OCI-LY7 (cell line): ENCODE data around the gene EIF4B. TPM values are rescaled to one million over a fixed set of nuclear protein-coding genes. Genes with fewer than 3 reads are reported as not detected.

ENCODE experiments used
- BruUV-seq: library from RNA; stranded (reverse); fragments of 400-500 nt; replicated peaks from 2 replicates; lab custom pipeline; 2021; lab: Mats Ljungman, UMichigan
- CTCF ChIA-PET: fragments of 300-600 bp; sonication (Branson Sonifier 250); formaldehyde crosslinking; loops from one replicate; lab custom pipeline; 2022; ENCODE audit warnings: antibody characterized with exemption; ENCODE audit not compliant: unreplicated experiment; lab: Charles Lee
- POLR2A ChIA-PET: fragments of 300-600 bp; sonication (Branson Sonifier 250); formaldehyde crosslinking; loops from one replicate; lab custom pipeline; 2022; ENCODE audit warnings: antibody characterized with exemption; lab: Charles Lee
- DNase-seq: peaks from one replicate; pipeline ENCODE4 v3.0.0-alpha.2; 2015; ENCODE audit warnings: low spot score
- H2AFZ ChIP-seq: fragments of 200-600 bp; sonication (generic), shearing (Covaris generic); 2 replicates; pipeline ENCODE4 v1.6.1; 2014; ENCODE audit warnings: mild to moderate bottlenecking, antibody characterized with exemption, low read length, moderate library complexity
- H3K27ac ChIP-seq: fragments of 200-600 bp; sonication (generic); 2 replicates; pipeline ENCODE4 v1.5.1; 2014; ENCODE audit warnings: mixed run types, low read depth, mild to moderate bottlenecking, moderate library complexity, low read length, inconsistent platforms; ENCODE audit not compliant: poor library complexity, severe bottlenecking
- H3K36me3 ChIP-seq: fragments of 200-600 bp; sonication (generic); 2 replicates; pipeline ENCODE4 v1.6.1; 2014; ENCODE audit warnings: mild to moderate bottlenecking, antibody characterized with exemption, low read length, moderate library complexity, mixed read lengths; ENCODE audit not compliant: insufficient read depth
- H3K4me1 ChIP-seq: fragments of 200-600 bp; sonication (generic); 2 replicates; pipeline ENCODE4 v1.5.1; 2014; ENCODE audit warnings: mild to moderate bottlenecking, low read length; ENCODE audit not compliant: insufficient read depth, poor library complexity, severe bottlenecking
- H3K4me2 ChIP-seq: fragments of 200-600 bp; sonication (generic); 2 replicates; pipeline ENCODE4 v1.6.1; 2014; ENCODE audit warnings: mild to moderate bottlenecking, low read length
- H3K4me3 ChIP-seq: fragments of 200-600 bp; sonication (generic); 2 replicates; pipeline ENCODE4 v1.5.1; 2014; ENCODE audit warnings: mild to moderate bottlenecking, low read depth, low read length; ENCODE audit not compliant: poor library complexity, severe bottlenecking
- H3K79me2 ChIP-seq: fragments of 200-600 bp; sonication (generic); 2 replicates; pipeline ENCODE4 v1.6.1; 2016; ENCODE audit warnings: low read depth, mild to moderate bottlenecking, low read length, moderate library complexity, mixed read lengths; ENCODE audit not compliant: insufficient read depth
- H3K9me2 ChIP-seq: fragments of 200-600 bp; sonication (generic); 2 replicates; pipeline ENCODE4 v1.6.1; 2016; ENCODE audit warnings: mild to moderate bottlenecking, low read length, mixed read lengths; ENCODE audit not compliant: insufficient read depth
- H3K9me3 ChIP-seq: fragments of 200-600 bp; sonication (generic); 2 replicates; pipeline ENCODE4 v1.6.1; 2014; ENCODE audit warnings: mild to moderate bottlenecking, mixed run types, low read length, mixed read lengths
- H4K20me1 ChIP-seq: fragments of 200-600 bp; sonication (generic); 2 replicates; pipeline ENCODE4 v1.6.1; 2014; ENCODE audit warnings: mild to moderate bottlenecking, antibody characterized with exemption, low read length, moderate library complexity, mixed read lengths; ENCODE audit not compliant: insufficient read depth
- CTCF ChIP-seq: fragments of 200-600 bp; sonication (generic); conservative IDR thresholded peaks from 2 replicates; pipeline ENCODE4 v1.5.1; 2014; ENCODE audit warnings: mild to moderate bottlenecking, antibody characterized with exemption, low read length, moderate library complexity, mixed read lengths
- EZH2phosphoT487 ChIP-seq: fragments of 200-600 bp; sonication (generic); IDR thresholded peaks from 2 replicates; pipeline ENCODE4 v1.6.1; 2018; ENCODE audit warnings: low read depth, borderline replicate concordance, mild to moderate bottlenecking, mixed run types, antibody characterized with exemption, low read length, moderate library complexity, mixed read lengths
- intact Hi-C: fragments of 100-400 bp; cut with micrococcal nuclease; formaldehyde crosslinking; loops from one replicate; pipeline ENCODE4 v1.10.0; 2022; ENCODE audit not compliant: unreplicated experiment
- total RNA-seq, 2 experiments: library from RNA; depleted of rRNA in 1 of 2; stranded (reverse); fragments of >200 nt in 1 of 2; shearing (Covaris generic) in 1 of 2; gene quantifications; 2 replicates each; pipeline ENCODE4 v1.2.3, GENCODE V29; 2014 to 2022

The EIF4B gene
- total RNA-seq, 2 experiments from 2014 or later = 645 to 745 TPM

DNA sequence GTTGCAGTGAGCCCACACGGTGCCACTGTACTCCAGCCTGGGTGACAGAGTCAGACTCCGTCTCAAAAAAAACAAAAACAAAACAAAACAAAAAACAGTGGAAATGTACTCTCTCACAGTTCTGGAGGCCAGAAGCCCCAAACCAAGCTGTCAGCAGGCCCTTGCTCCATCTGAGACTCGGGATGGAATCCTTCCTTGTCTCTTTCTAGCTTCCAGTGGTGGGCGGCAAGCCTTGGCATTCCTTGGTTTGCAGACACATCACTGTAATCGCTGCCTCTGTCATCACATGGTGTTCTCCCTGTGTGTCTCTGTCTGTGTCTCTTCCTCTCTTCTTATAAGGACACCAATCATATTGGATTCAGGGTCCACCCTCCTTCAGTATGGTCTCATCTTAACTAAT lies 50.0 kb downstream of the EIF4B start:
- Histone ChIP-seq H3K9me2 (no peaks in the 10 kb centered on the region), H3K79me2 (no peaks in the 10 kb centered on the region), H3K27ac (no peak overlapping the region), H3K4me2 (no peak overlapping the region), H2AFZ (no peak overlapping the region), H3K4me3 (no peak overlapping the region), H4K20me1 (no peaks in the 10 kb centered on the region), H3K4me1 (peaks cover 6% of the 10 kb centered on the region), H3K9me3 (no peaks in the 10 kb centered on the region), H3K36me3 (no peaks in the 10 kb centered on the region)
- no peak for DNase-seq
- ChIA-PET CTCF (interaction anchor here (0.7 to 1.2 kb wide), 2 partner anchors 10 to 37 kb away, joined by 4 to 6 read pairs; no protein-coding TSS in a partner anchor), POLR2A (interaction anchor here (2.5 kb wide), 1 partner anchor 23 kb away, joined by 6 read pairs; the partner anchor contains the start of gene SPRYD3)
- no TSS peak for BruUV-seq
- intact Hi-C loops = no loop called here
- TF ChIP-seq EZH2phosphoT487 (no peak), CTCF (no peak)

DNA sequence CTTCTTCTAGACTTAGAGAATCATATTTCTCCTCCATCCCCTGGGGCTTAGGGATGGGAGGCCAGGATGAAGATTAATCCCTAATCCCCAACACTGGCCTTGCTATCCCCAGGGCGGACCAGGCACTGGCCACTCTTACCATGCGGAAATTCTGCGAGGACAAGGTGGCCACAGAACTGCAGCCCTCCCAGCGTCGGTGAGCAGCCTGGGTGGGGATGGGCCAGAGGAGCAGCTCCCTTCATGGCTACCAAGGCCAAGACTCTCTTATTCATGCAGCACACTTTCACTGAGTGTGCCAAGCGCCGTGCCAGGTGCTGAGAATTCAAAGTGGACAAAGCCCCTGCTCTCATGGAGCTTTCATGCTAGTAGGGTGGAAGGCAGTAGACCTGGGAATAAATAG lies 50.6 kb downstream of the EIF4B start:
- Histone ChIP-seq H4K20me1 (no peaks in the 10 kb centered on the region), H3K4me2 (no peak overlapping the region), H3K4me1 (peaks cover 6% of the 10 kb centered on the region), H3K27ac (no peak overlapping the region), H3K9me3 (no peaks in the 10 kb centered on the region), H3K9me2 (no peaks in the 10 kb centered on the region), H3K36me3 (no peaks in the 10 kb centered on the region), H3K79me2 (no peaks in the 10 kb centered on the region), H2AFZ (no peak overlapping the region), H3K4me3 (no peak overlapping the region)
- no peak for TF ChIP-seq CTCF
- no peak for TF ChIP-seq EZH2phosphoT487
- ChIA-PET POLR2A (no interaction called here), CTCF (interaction anchor here (1.2 kb wide), 1 partner anchor 9 kb away, joined by 6 read pairs; no protein-coding TSS in a partner anchor)
- intact Hi-C loops = no loop called here
- no peak for DNase-seq
- no TSS peak for BruUV-seq

- POLR2A ChIA-PET = interaction anchor here (0.5 kb wide), 1 partner anchor 227 kb away, joined by 3 read pairs; no protein-coding TSS in a partner anchor
- Histone ChIP-seq H3K27ac (no peak overlapping the region), H2AFZ (no peak overlapping the region), H4K20me1 (no peaks in the 10 kb centered on the region), H3K9me2 (no peaks in the 10 kb centered on the region), H3K4me2 (no peak overlapping the region), H3K4me1 (peaks cover 6% of the 10 kb centered on the region), H3K79me2 (no peaks in the 10 kb centered on the region), H3K9me3 (no peaks in the 10 kb centered on the region), H3K4me3 (no peak overlapping the region), H3K36me3 (no peaks in the 10 kb centered on the region)
- CTCF ChIA-PET = interaction anchor here (1.2 kb wide), 1 partner anchor 8 kb away, joined by 6 read pairs; no protein-coding TSS in a partner anchor
- intact Hi-C loops = no loop called here
- no peak for DNase-seq
- TF ChIP-seq EZH2phosphoT487 (no peak), CTCF (no peak)
- no TSS peak for BruUV-seq
These were observed 51.7 kb downstream of the EIF4B start for GRCh38 chr12:53057816-53058500.
